SKM-1 (cell line): ENCODE data around the gene ACOX3.
"Not testable (repeated sequence)": the region's sequence is repeated elsewhere in the genome, so short reads cannot be mapped to it uniquely, and the experiment has no call there.

Experiments used
- DNase-seq: peaks from one replicate; lab custom pipeline; 2025; ENCODE audit not compliant: unreplicated experiment; lab: John Stamatoyannopoulos, UW

The ACOX3 gene

GRCh38 chr4:8440492-8441311 is at the start of gene ACOX3, which contains the start of gene TRMT44:
TSS of gene ACOX3 (minus strand) at chr4:8440723. CDS start at chr4:8416521, 24,202 bp downstream.
TSS of gene TRMT44 (plus strand) at chr4:8440777. CDS start at chr4:8440823, 46 bp downstream.
- DNase-seq, result peak; percentile 86

DNA sequence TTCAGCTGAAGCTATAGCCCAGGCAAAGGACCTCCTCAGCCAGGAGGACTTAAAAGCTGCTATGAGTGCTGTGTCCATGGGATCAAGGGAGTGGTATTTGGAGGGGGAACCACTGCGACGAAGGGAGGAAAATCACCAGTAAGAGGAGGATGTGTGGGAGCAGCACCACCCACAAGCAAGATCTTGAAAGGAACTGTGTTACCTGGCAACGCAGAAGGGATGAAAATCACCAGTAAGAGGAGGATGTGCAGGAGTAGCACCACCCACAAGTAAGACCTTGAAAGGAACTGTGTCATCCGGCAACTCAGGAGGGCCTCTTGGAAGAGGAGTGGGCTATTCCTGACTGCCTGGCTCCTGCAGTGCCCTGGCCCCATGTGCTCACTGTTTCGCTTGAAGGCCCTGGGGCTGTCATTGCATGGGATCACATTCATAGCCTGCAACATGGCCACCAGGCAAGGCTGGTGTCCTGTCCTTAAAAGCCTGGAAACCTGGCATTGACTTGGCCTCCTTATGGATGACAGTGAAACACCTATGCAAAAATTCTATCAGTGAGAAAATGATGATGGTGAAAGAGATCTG is 48.4 kb upstream of the ACOX3 start:
- DNase-seq, result no peak

GRCh38 chr4:8486643-8487042 is 46.1 kb upstream of the ACOX3 start:
- DNase-seq, result not testable (repeated sequence)

- DNase-seq, result no peak
Measured at GRCh38 chr4:8480221-8480620, 39.7 kb upstream of the ACOX3 start.

GRCh38 chr4:8478801-8479744 is 38.5 kb upstream of the ACOX3 start:
- DNase-seq, result no peak

- no peak for DNase-seq
Measured at GRCh38 chr4:8478371-8478770, 37.8 kb upstream of the ACOX3 start.

DNA sequence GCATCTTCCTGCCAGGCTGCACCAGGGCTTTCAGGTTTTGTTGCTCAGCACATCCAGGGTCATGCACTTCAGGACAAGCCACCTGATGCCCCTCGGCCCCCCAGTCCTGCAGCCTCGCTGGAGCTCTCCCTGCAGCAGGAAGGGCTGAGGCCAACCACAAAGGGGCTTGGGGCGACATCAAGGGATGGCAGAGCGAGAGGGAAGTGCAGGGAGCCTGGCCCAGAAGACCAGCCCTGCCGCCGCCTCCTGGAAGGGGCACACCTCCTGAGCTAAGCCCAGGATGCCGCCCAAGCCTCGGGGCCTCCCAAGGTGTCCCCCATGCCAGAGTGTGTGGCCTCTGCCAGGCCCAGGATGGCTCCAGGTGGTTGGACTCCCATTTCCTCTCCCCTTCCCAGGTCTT is 37.2 kb upstream of the ACOX3 start:
- no peak for DNase-seq

GRCh38 chr4:8477095-8477635 is 36.6 kb upstream of the ACOX3 start:
- DNase-seq, result no peak

GRCh38 chr4:8475751-8476575 is 35.4 kb upstream of the ACOX3 start:
- no peak for DNase-seq

DNA sequence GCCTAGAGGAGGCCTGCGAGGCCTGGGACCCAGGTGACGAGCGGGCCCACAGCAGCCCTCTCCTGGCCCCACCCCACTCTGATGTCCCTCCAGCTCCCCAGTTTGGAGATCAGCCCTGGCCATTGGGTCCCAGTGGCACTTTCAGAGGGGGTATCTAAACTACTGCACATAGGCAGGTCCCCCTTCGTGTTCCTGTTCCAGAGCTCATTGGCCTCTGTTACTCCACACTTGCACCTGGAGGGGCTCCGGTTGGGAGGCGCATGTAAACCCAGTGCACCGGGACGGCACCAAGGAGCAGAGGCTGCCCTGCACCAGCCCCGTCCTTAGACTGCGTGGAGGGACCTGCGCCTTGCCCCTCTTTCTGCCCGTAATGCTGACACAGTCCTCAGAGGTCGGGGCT is 34.3 kb upstream of the ACOX3 start:
- no peak for DNase-seq

GRCh38 chr4:8473920-8474590 is 33.5 kb upstream of the ACOX3 start:
- DNase-seq, result no peak

GRCh38 chr4:8473198-8473919 is 32.8 kb upstream of the ACOX3 start:
- DNase-seq, result no peak

DNA sequence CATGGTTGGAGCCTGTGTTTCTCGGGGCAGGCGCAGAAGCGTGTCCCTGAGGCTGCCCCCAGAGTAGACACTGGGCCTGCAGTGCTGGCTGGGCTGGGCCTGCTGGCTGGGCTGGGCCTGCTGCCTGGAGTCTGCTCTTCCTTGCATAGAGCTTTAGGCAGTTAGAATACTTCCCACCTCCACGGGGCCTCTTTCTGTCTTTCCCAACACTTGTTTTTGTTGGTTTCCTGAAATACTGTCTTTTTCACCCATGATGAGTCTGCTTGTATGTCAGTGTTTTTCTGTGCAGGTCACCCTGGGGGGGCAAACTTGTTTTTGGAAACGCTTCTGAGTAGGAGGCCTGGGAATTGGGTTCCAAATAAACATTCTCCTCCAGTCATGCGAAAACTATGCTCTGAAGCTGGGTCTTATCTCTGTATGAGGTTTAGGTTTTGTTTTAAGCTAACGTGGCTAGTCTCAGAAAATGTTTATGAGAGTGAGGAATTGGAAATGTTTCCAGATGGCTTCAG is 32.2 kb upstream of the ACOX3 start:
- DNase-seq, result no peak

DNA sequence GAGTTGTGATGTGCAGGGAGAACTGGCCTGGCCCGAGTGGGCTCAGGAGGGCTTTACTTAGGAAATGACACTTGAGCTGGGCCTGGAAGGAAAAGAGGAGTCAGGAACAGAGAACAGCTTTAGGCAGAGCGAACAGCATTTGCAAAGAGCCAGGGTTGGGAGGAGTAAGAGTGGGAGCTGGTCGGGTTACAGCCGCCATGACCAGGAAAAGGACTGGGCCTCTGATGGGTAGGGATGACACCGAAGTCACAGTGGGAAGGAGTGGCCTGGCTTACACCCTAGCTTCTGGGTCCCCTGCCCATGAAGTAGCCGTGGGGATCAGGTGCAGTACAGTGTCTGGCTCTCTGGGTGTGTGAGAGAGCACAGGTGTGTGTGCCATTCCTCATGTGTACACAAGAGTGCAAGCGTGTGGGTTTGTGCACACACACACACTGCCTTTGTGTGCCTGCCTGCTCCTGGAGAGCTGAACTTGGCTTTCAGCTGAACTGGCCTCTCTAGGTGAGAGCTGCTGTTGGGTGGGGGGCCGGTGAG is 31.7 kb upstream of the ACOX3 start:
- no peak for DNase-seq

DNA sequence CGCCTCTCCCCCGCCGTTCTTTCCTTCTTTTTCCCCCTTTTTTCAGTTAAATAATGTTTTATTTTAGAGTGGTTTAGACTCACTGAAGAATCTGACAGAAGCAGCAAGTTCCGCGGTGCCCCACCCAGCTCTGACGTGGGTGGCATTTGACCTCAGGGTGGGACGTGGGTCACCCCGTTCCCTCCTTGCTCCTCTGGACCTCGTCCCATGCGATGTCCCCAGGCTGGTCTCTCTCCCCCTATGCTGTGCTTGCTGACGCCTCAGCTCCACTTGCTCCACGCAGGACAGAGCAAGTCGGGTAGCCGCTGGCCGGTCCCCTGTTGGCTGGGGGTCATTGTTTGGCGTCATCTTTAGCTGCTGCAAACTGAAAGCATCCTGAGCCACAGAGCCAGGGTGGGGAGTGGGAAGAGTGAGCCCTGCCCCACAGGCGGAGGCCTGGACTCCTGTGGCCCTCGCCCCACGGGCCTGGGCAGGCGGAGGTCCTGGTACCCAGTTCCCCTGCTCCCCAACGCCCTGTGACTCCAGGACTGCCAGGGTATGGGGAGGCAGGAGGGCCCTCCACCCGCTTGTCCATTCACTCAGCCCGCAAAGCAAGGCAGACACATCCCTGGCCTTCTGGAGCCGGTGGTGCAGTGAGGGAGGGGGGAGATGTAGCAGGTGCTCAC is 30.8 kb upstream of the ACOX3 start:
- no peak for DNase-seq

- no peak for DNase-seq
Measured at GRCh38 chr4:8470451-8471024, 30.0 kb upstream of the ACOX3 start.

DNA sequence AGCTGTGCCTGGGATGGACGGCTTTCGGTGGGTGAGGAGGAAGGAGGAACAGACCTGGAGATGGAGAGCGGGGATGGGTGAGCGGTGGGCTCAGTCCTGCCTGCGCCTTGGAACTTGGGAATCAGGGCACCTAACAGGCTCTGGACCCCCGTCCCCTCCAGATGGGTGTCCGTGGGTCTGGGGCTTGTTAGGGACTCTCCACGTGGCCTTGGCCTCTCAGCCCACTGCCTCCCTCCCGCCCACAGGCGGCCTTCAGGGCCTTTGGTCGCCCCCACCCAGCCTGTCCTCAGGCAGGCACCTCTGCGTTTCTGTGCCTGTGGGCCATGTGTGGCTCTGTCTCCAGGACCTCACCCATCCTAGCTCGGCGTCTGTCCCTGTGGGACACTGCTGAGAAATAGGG is 29.0 kb upstream of the ACOX3 start:
- DNase-seq, result no peak
